Glutamatergic neuron (in vitro differentiated cells): ENCODE results near the gene MARCHF9. TPM values are rescaled to one million over a fixed set of nuclear protein-coding genes. Genes with fewer than 3 reads are reported as not detected.

ENCODE experiments used
- DNase-seq: peaks from one replicate; pipeline ENCODE4 v3.0.0; 2022
- H3K27ac Mint-ChIP-seq: one replicate; pipeline ENCODE4 v1.8.0; 2020; ENCODE audit warnings: mild to moderate bottlenecking, mixed read lengths, inconsistent platforms; ENCODE audit not compliant: unreplicated experiment
- H3K27me3 Mint-ChIP-seq: one replicate; pipeline ENCODE4 v1.8.0; 2020; ENCODE audit warnings: mild to moderate bottlenecking, moderate library complexity, mixed read lengths, inconsistent platforms; ENCODE audit not compliant: unreplicated experiment
- H3K36me3 Mint-ChIP-seq: one replicate; pipeline ENCODE4 v1.8.0; 2020; ENCODE audit warnings: mild to moderate bottlenecking, mixed read lengths, inconsistent platforms; ENCODE audit not compliant: unreplicated experiment
- H3K4me1 Mint-ChIP-seq: one replicate; pipeline ENCODE4 v1.8.0; 2020; ENCODE audit warnings: mild to moderate bottlenecking, low read depth, mixed read lengths, inconsistent platforms; ENCODE audit not compliant: unreplicated experiment
- H3K4me3 Mint-ChIP-seq: one replicate; pipeline ENCODE4 v1.8.0; 2020; ENCODE audit warnings: mild to moderate bottlenecking, mixed read lengths, inconsistent platforms; ENCODE audit not compliant: unreplicated experiment
- H3K9me3 Mint-ChIP-seq: one replicate; pipeline ENCODE4 v1.8.0; 2020; ENCODE audit warnings: mild to moderate bottlenecking, moderate library complexity, mixed read lengths, inconsistent platforms; ENCODE audit not compliant: unreplicated experiment
- total RNA-seq: library from RNA; stranded (reverse); fragmentation: NEBNext Ultra II Directional; extraction: Animal tissue kit (Norgen Biotek cat#: 25700); gene quantifications from one replicate; pipeline ENCODE4 v1.2.1, GENCODE V29; 2021; ENCODE audit not compliant: unreplicated experiment
- TF ChIP-seq, protein P1 (sequence below): fragments of 200-600 bp; sonication (generic); IDR thresholded peaks from one replicate; pipeline ENCODE4 v1.5.0; 2021; ENCODE audit not compliant: partially characterized antibody, unreplicated experiment

Gene MARCHF9
- total RNA-seq, 1 donor from 2014 or later, result 26.7 TPM

- H3K27ac Mint-ChIP-seq, result no peak overlapping the region
- H3K4me3 Mint-ChIP-seq, result no peak overlapping the region
- H3K9me3 Mint-ChIP-seq, result peaks cover 8% of the 10 kb centered on the region
- DNase-seq, result no peak
- peaks cover 11% of the 10 kb centered on the region for H3K36me3 Mint-ChIP-seq
- H3K4me1 Mint-ChIP-seq, result peaks cover 10% of the 10 kb centered on the region
- TF ChIP-seq, protein P1, sequence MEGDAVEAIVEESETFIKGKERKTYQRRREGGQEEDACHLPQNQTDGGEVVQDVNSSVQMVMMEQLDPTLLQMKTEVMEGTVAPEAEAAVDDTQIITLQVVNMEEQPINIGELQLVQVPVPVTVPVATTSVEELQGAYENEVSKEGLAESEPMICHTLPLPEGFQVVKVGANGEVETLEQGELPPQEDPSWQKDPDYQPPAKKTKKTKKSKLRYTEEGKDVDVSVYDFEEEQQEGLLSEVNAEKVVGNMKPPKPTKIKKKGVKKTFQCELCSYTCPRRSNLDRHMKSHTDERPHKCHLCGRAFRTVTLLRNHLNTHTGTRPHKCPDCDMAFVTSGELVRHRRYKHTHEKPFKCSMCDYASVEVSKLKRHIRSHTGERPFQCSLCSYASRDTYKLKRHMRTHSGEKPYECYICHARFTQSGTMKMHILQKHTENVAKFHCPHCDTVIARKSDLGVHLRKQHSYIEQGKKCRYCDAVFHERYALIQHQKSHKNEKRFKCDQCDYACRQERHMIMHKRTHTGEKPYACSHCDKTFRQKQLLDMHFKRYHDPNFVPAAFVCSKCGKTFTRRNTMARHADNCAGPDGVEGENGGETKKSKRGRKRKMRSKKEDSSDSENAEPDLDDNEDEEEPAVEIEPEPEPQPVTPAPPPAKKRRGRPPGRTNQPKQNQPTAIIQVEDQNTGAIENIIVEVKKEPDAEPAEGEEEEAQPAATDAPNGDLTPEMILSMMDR, result no peak
- peaks cover 19% of the 10 kb centered on the region for H3K27me3 Mint-ChIP-seq
Observed at GRCh38 chr12:57760347-57760982, 5.6 kb downstream of the MARCHF9 start.

DNA sequence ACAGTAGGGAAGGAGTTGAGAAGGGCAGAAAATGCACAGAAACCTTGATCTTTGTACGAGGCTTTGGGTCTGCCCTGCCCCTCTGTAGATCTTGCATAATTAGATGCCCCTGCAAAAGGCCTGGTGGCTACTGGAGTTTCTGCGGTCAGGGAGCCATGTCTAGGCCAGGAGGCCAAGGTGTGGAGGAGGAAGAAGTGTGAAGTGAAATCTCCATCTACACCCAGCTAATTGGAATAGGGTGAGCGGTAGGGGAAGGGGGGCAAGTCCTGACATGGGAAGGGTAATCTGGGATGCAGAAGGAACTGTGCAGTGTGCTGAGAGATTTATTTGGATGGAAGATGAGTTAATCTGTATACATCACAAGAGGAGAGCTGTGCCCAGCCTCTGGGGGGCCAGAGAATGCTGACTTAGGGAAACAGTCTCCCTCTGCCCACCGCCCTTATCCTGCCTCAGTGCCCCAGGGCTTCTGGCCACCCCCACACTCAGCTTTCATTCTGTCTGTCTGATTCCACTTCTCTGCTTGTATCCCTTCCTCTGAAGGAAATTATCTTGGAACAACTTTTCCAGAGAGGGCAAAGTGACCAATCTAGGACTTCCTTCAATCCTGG, 6.6 kb downstream of the MARCHF9 start:
- peaks cover 4% of the 10 kb centered on the region for H3K9me3 Mint-ChIP-seq
- H3K4me1 Mint-ChIP-seq, result peaks cover 6% of the 10 kb centered on the region
- TF ChIP-seq, protein P1, result no peak
- peaks cover 6% of the 10 kb centered on the region for H3K36me3 Mint-ChIP-seq
- DNase-seq, result no peak
- H3K4me3 Mint-ChIP-seq, result no peak overlapping the region
- no peak overlapping the region for H3K27ac Mint-ChIP-seq
- peaks cover 20% of the 10 kb centered on the region for H3K27me3 Mint-ChIP-seq

GRCh38 chr12:57762463-57762862, 7.6 kb downstream of the MARCHF9 start:
- no peak for DNase-seq
- TF ChIP-seq, protein P1, result no peak
- peaks cover 20% of the 10 kb centered on the region for H3K27me3 Mint-ChIP-seq
- peaks cover 6% of the 10 kb centered on the region for H3K36me3 Mint-ChIP-seq
- H3K9me3 Mint-ChIP-seq, result peaks cover 4% of the 10 kb centered on the region
- H3K4me3 Mint-ChIP-seq, result no peak overlapping the region
- peaks cover 5% of the 10 kb centered on the region for H3K4me1 Mint-ChIP-seq
- no peak overlapping the region for H3K27ac Mint-ChIP-seq

DNA sequence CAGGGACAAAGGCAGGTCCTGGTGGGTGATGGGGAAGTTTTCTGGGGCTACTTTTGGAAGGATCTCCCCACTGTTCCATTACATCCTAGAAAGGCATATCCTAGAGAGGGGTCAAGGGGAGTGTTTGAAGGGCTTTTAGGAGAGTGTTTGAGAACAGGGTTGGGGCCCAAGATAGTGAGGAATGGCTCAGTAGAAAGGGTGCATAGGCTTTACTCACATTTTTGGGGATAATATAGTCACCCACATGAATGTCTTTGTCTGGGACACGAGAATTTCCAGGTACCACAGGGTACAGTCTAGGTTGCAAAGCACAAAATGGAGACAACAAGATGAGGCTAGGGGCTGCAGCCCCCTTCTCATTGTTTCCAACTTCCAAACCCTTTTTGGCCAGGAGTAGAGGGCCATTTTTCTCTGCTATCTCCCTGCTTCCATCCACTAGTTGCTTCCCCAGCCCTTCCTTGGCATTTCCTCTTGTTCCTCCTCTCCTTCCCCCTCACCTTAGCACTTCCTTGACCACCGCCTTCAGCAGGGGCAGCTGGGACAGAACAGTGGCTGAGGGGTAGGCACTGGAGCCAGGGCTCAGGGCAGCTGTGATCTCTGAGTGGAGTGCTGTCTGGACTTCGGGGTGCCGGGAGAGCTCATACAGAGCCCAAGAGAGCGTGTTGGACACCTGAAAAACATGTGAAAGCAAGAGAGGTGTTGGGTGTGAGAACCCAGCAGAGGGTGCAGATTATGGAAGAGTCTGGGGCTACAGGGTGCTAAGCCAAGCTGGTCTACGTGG, 9.2 kb downstream of the MARCHF9 start:
- H3K9me3 Mint-ChIP-seq, result peaks cover 4% of the 10 kb centered on the region
- no peak overlapping the region for H3K27ac Mint-ChIP-seq
- peak overlapping the region; percentile 46 for H3K4me3 Mint-ChIP-seq
- peaks cover 5% of the 10 kb centered on the region for H3K4me1 Mint-ChIP-seq
- H3K36me3 Mint-ChIP-seq, result peaks cover 6% of the 10 kb centered on the region
- TF ChIP-seq, protein P1, result no peak
- no peak for DNase-seq
- peaks cover 20% of the 10 kb centered on the region for H3K27me3 Mint-ChIP-seq

- TF ChIP-seq, protein P1, result no peak
- Mint-ChIP-seq H3K36me3 (peaks cover 6% of the 10 kb centered on the region), H3K9me3 (peaks cover 4% of the 10 kb centered on the region), H3K27ac (no peak overlapping the region), H3K4me3 (peak overlapping the region; percentile 46), H3K27me3 (peaks cover 19% of the 10 kb centered on the region), H3K4me1 (peaks cover 5% of the 10 kb centered on the region)
- no peak for DNase-seq
Observed at GRCh38 chr12:57764662-57765002, 9.7 kb downstream of the MARCHF9 start.
